Activated CD4-positive, alpha-beta memory T cell treated with anti-CD3 and anti-CD28 coated beads, Interleukin-2, amount 10 ng/mL, durations not matched to agents 7 days and 5 days (primary cell): ENCODE results near the gene CORO2A. TPM values are rescaled to one million over a fixed set of nuclear protein-coding genes. Genes with fewer than 3 reads are reported as not detected.
A peak's percentile ranks its signal among the peaks of the same experiment; 100 is the strongest.

Experiments
- CTCF ChIA-PET: fragments of 350-600 bp; sonication (Branson Sonifier 250); formaldehyde crosslinking; loops from one replicate; lab custom pipeline; 2021; ENCODE audit warnings: antibody characterized with exemption, inconsistent platforms; lab: Charles Lee
- POLR2A ChIA-PET: fragments of 350-600 bp; sonication (Branson Sonifier 250); formaldehyde crosslinking; loops from one replicate; lab custom pipeline; 2021; ENCODE audit warnings: antibody characterized with exemption; lab: Charles Lee
- DNase-seq: peaks from one replicate; pipeline ENCODE4 v3.0.0-alpha.2; 2020
- H3K27ac Mint-ChIP-seq: one replicate; pipeline ENCODE4 v1.8.0; 2021; ENCODE audit warnings: mild to moderate bottlenecking, mixed read lengths
- H3K27me3 Mint-ChIP-seq: one replicate; pipeline ENCODE4 v1.8.0; 2021; ENCODE audit warnings: mixed read lengths
- H3K36me3 Mint-ChIP-seq: one replicate; pipeline ENCODE4 v1.8.0; 2021; ENCODE audit warnings: low read depth, mixed read lengths
- H3K4me1 Mint-ChIP-seq: one replicate; pipeline ENCODE4 v1.8.0; 2021; ENCODE audit warnings: mixed read lengths
- H3K4me3 Mint-ChIP-seq: one replicate; pipeline ENCODE4 v1.8.0; 2021; ENCODE audit warnings: mild to moderate bottlenecking, mixed read lengths
- H3K9me3 Mint-ChIP-seq: one replicate; pipeline ENCODE4 v1.8.0; 2021; ENCODE audit warnings: mixed read lengths
- total RNA-seq, 2 experiments: library from RNA; stranded (reverse); gene quantifications; one replicate each; pipeline ENCODE4 v1.2.3, GENCODE V29; 2021

The CORO2A gene
- total RNA-seq, 2 experiments from 2014 or later = 7.8 to 8.2 TPM

- ChIA-PET CTCF (no interaction called here), POLR2A (no interaction called here)
- Mint-ChIP-seq H3K9me3 (no peaks in the 10 kb centered on the region), H3K4me3 (no peak overlapping the region), H3K27me3 (no peaks in the 10 kb centered on the region), H3K36me3 (no peaks in the 10 kb centered on the region), H3K4me1 (peaks cover 27% of the 10 kb centered on the region), H3K27ac (no peak overlapping the region)
- no peak for DNase-seq
Measured at GRCh38 chr9:98173181-98173580, 19.3 kb downstream of the CORO2A start.

- POLR2A ChIA-PET = no interaction called here
- H3K4me1 Mint-ChIP-seq = peaks cover 31% of the 10 kb centered on the region
- no peak for DNase-seq
- CTCF ChIA-PET = no interaction called here
- H3K27ac Mint-ChIP-seq = peak overlapping the region; percentile 47
- no peaks in the 10 kb centered on the region for H3K36me3 Mint-ChIP-seq
- H3K27me3 Mint-ChIP-seq = no peaks in the 10 kb centered on the region
- H3K4me3 Mint-ChIP-seq = no peak overlapping the region
- H3K9me3 Mint-ChIP-seq = no peaks in the 10 kb centered on the region
Measured at GRCh38 chr9:98172604-98173003, 19.8 kb downstream of the CORO2A start.

- no peak for DNase-seq
- ChIA-PET CTCF (no interaction called here), POLR2A (interaction anchor here (1.0 to 1.8 kb wide), 2 partner anchors 11 to 21 kb away, joined by 3 to 4 read pairs; partner anchors contain the start of gene CORO2A)
- Mint-ChIP-seq H3K27ac (no peak overlapping the region), H3K27me3 (no peaks in the 10 kb centered on the region), H3K9me3 (no peaks in the 10 kb centered on the region), H3K36me3 (no peaks in the 10 kb centered on the region), H3K4me1 (peaks cover 37% of the 10 kb centered on the region), H3K4me3 (no peak overlapping the region)
Measured at GRCh38 chr9:98171176-98171925, 21.1 kb downstream of the CORO2A start.

GRCh38 chr9:98168941-98169488, 23.4 kb downstream of the CORO2A start:
- CTCF ChIA-PET = no interaction called here
- H3K27me3 Mint-ChIP-seq = no peaks in the 10 kb centered on the region
- DNase-seq = peak; percentile 78
- H3K4me3 Mint-ChIP-seq = peak overlapping the region; percentile 41
- POLR2A ChIA-PET = interaction anchor here (1.0 kb wide), 1 partner anchor 20 kb away, joined by 3 read pairs; no protein-coding TSS in a partner anchor
- no peaks in the 10 kb centered on the region for H3K36me3 Mint-ChIP-seq
- H3K9me3 Mint-ChIP-seq = no peaks in the 10 kb centered on the region
- peaks cover 52% of the 10 kb centered on the region for H3K4me1 Mint-ChIP-seq
- H3K27ac Mint-ChIP-seq = peak overlapping the region; percentile 91

- Mint-ChIP-seq H3K4me3 (no peak overlapping the region), H3K36me3 (no peaks in the 10 kb centered on the region), H3K4me1 (peaks cover 60% of the 10 kb centered on the region), H3K27me3 (no peaks in the 10 kb centered on the region), H3K9me3 (no peaks in the 10 kb centered on the region), H3K27ac (no peak overlapping the region)
- CTCF ChIA-PET = interaction anchor here (0.9 kb wide), 1 partner anchor 11 kb away, joined by 3 read pairs; no protein-coding TSS in a partner anchor
- no peak for DNase-seq
- POLR2A ChIA-PET = interaction anchor here (1.0 kb wide), 1 partner anchor 19 kb away, joined by 3 read pairs; no protein-coding TSS in a partner anchor
Measured at GRCh38 chr9:98168153-98168780, 24.2 kb downstream of the CORO2A start.

- H3K27me3 Mint-ChIP-seq = no peaks in the 10 kb centered on the region
- CTCF ChIA-PET = no interaction called here
- no peaks in the 10 kb centered on the region for H3K36me3 Mint-ChIP-seq
- H3K9me3 Mint-ChIP-seq = no peaks in the 10 kb centered on the region
- H3K4me3 Mint-ChIP-seq = no peak overlapping the region
- POLR2A ChIA-PET = interaction anchor here (1.7 kb wide), 1 partner anchor 91 kb away, joined by 4 read pairs; the partner anchor contains the start of gene TBC1D2
- peaks cover 55% of the 10 kb centered on the region for H3K4me1 Mint-ChIP-seq
- H3K27ac Mint-ChIP-seq = no peak overlapping the region
- DNase-seq = no peak
Measured at GRCh38 chr9:98164912-98165311, 27.5 kb downstream of the CORO2A start.

GRCh38 chr9:98162613-98163012, 29.8 kb downstream of the CORO2A start:
- H3K4me3 Mint-ChIP-seq = no peak overlapping the region
- H3K27ac Mint-ChIP-seq = no peak overlapping the region
- ChIA-PET CTCF (no interaction called here), POLR2A (interaction anchor here (1.0 kb wide), 1 partner anchor 22 kb away, joined by 3 read pairs; no protein-coding TSS in a partner anchor)
- H3K36me3 Mint-ChIP-seq = no peaks in the 10 kb centered on the region
- H3K4me1 Mint-ChIP-seq = peaks cover 41% of the 10 kb centered on the region
- no peak for DNase-seq
- no peaks in the 10 kb centered on the region for H3K27me3 Mint-ChIP-seq
- H3K9me3 Mint-ChIP-seq = no peaks in the 10 kb centered on the region

GRCh38 chr9:98161851-98162250, 30.6 kb downstream of the CORO2A start:
- Mint-ChIP-seq H3K4me3 (no peak overlapping the region), H3K4me1 (peaks cover 35% of the 10 kb centered on the region), H3K27me3 (no peaks in the 10 kb centered on the region), H3K9me3 (no peaks in the 10 kb centered on the region), H3K36me3 (no peaks in the 10 kb centered on the region), H3K27ac (no peak overlapping the region)
- ChIA-PET CTCF (no interaction called here), POLR2A (interaction anchor here (0.7 to 1.0 kb wide), 3 partner anchors 16 to 41 kb away, joined by 3 read pairs; no protein-coding TSS in a partner anchor)
- DNase-seq = no peak

- Mint-ChIP-seq H3K27me3 (no peaks in the 10 kb centered on the region), H3K4me3 (no peak overlapping the region), H3K4me1 (peaks cover 24% of the 10 kb centered on the region), H3K27ac (no peak overlapping the region), H3K36me3 (peaks cover 3% of the 10 kb centered on the region), H3K9me3 (no peaks in the 10 kb centered on the region)
- POLR2A ChIA-PET = no interaction called here
- DNase-seq = no peak
- CTCF ChIA-PET = no interaction called here
Measured at GRCh38 chr9:98159790-98160189, 32.6 kb downstream of the CORO2A start.

GRCh38 chr9:98159301-98159700, 33.1 kb downstream of the CORO2A start:
- POLR2A ChIA-PET = interaction anchor here (0.6 kb wide), 1 partner anchor 150 kb away, joined by 3 read pairs; no protein-coding TSS in a partner anchor

GRCh38 chr9:98158071-98158831, 34.2 kb downstream of the CORO2A start:
- no peaks in the 10 kb centered on the region for H3K27me3 Mint-ChIP-seq
- peaks cover 8% of the 10 kb centered on the region for H3K4me1 Mint-ChIP-seq
- no peak overlapping the region for H3K27ac Mint-ChIP-seq
- no peak overlapping the region for H3K4me3 Mint-ChIP-seq
- POLR2A ChIA-PET = interaction anchor here (0.8 kb wide), 1 partner anchor 175 kb away, joined by 3 read pairs; the partner anchor contains the start of gene ANP32B
- CTCF ChIA-PET = interaction anchor here (1.1 to 1.8 kb wide), 2 partner anchors 10 to 39 kb away, joined by 3 to 5 read pairs; partner anchors contain the start of gene TRIM14
- no peaks in the 10 kb centered on the region for H3K9me3 Mint-ChIP-seq
- H3K36me3 Mint-ChIP-seq = peaks cover 6% of the 10 kb centered on the region
- DNase-seq = no peak

More at GRCh38 chr9:98159301-98159700, 33.1 kb downstream of the CORO2A start:
- DNase-seq = no peak
- Mint-ChIP-seq H3K27ac (no peak overlapping the region), H3K27me3 (no peaks in the 10 kb centered on the region), H3K36me3 (peaks cover 3% of the 10 kb centered on the region), H3K4me3 (no peak overlapping the region), H3K4me1 (peaks cover 19% of the 10 kb centered on the region), H3K9me3 (no peaks in the 10 kb centered on the region)
- CTCF ChIA-PET = interaction anchor here (1.1 kb wide), 1 partner anchor 40 kb away, joined by 5 read pairs; the partner anchor contains the start of gene TRIM14

GRCh38 chr9:98157372-98157771, 35.1 kb downstream of the CORO2A start:
- H3K27me3 Mint-ChIP-seq = no peaks in the 10 kb centered on the region
- DNase-seq = no peak
- H3K4me3 Mint-ChIP-seq = no peak overlapping the region
- H3K36me3 Mint-ChIP-seq = peaks cover 6% of the 10 kb centered on the region
- ChIA-PET CTCF (interaction anchor here (1.8 kb wide), 1 partner anchor 11 kb away, joined by 3 read pairs; no protein-coding TSS in a partner anchor), POLR2A (interaction anchor here (0.8 kb wide), 1 partner anchor 174 kb away, joined by 3 read pairs; the partner anchor contains the start of gene ANP32B)
- peaks cover 7% of the 10 kb centered on the region for H3K4me1 Mint-ChIP-seq
- H3K9me3 Mint-ChIP-seq = no peaks in the 10 kb centered on the region
- H3K27ac Mint-ChIP-seq = no peak overlapping the region
